Tibial nerve (tissue), 4 donors: ENCODE measurements around the gene ALPL. TPM values are rescaled to one million over a fixed set of nuclear protein-coding genes. Genes with fewer than 3 reads are reported as not detected.

Source experiments
- DNase-seq, 2 donors: peaks; one replicate each; pipeline ENCODE4 v3.0.0-alpha.2; 2019; ENCODE audit warnings: low spot score in 2 of 2
- H3K27ac ChIP-seq, 4 donors: fragments of 200-600 bp; sonication (generic) in 3 of 4; one replicate each; pipeline ENCODE4 v1.5.1; 2017 to 2019; ENCODE audit warnings: mild to moderate bottlenecking in 1 of 4
- H3K27me3 ChIP-seq, 2 donors: fragments of 200-600 bp; sonication (generic) in 1 of 2; one replicate each; pipeline versions ENCODE4 v1.5.1 to v1.6.0; 2017 to 2019
- H3K36me3 ChIP-seq, 3 donors: fragments of 200-600 bp; sonication (generic); one replicate each; pipeline ENCODE4 v1.5.1; 2018 to 2019
- H3K4me1 ChIP-seq, 4 donors: fragments of 200-600 bp; sonication (generic) in 3 of 4; one replicate each; pipeline ENCODE4 v1.5.1; 2017 to 2019
- H3K4me3 ChIP-seq, 4 donors: fragments of 200-600 bp; sonication (generic) in 3 of 4; one replicate each; pipeline ENCODE4 v1.5.1; 2017 to 2019; ENCODE audit warnings: mild to moderate bottlenecking in 1 of 4, moderate library complexity in 1 of 4
- H3K9me3 ChIP-seq, 4 donors: fragments of 200-600 bp; sonication (generic) in 3 of 4; one replicate each; pipeline ENCODE4 v1.5.1; 2017 to 2019
- EP300 ChIP-seq, 2 donors: sonication (generic); formaldehyde crosslinking; IDR thresholded peaks; one replicate each; pipeline ENCODE4 v1.6.1; 2017; ENCODE audit warnings: antibody characterized with exemption in 2 of 2, mild to moderate bottlenecking in 1 of 2
- POLR2A ChIP-seq, 2 donors: fragments of 450-650 bp; IDR thresholded peaks; one replicate each; pipeline ENCODE4 v1.6.1; 2017; ENCODE audit warnings: antibody characterized with exemption in 2 of 2, mild to moderate bottlenecking in 2 of 2, moderate library complexity in 2 of 2
- WGBS, 2 donors: methylation state at CpG; one replicate each; pipeline ENCODE4 v1.1.5; 2018; 5-methylcytosine and 5-hydroxymethylcytosine counted together
- total RNA-seq, 4 donors: library from RNA; depleted of rRNA; stranded (reverse); fragments of >200 nt; gene quantifications; one replicate each; pipeline ENCODE4 v1.1.0, GENCODE V29; 2016
- TF ChIP-seq, protein P1 (sequence below), 5 experiments: fragments of 200-600 bp in 3 of 5; fragments of 450-650 bp in 2 of 5; sonication (generic) in 3 of 5; IDR thresholded peaks; one replicate each; pipeline ENCODE4 v1.5.1; 2016 to 2019; ENCODE audit warnings: antibody characterized with exemption in 5 of 5, mild to moderate bottlenecking in 3 of 5, moderate library complexity in 2 of 5

Gene ALPL
- total RNA-seq, 4 donors from 2014 or later = 3.9 to 19.2 (median 7.5) TPM

DNA sequence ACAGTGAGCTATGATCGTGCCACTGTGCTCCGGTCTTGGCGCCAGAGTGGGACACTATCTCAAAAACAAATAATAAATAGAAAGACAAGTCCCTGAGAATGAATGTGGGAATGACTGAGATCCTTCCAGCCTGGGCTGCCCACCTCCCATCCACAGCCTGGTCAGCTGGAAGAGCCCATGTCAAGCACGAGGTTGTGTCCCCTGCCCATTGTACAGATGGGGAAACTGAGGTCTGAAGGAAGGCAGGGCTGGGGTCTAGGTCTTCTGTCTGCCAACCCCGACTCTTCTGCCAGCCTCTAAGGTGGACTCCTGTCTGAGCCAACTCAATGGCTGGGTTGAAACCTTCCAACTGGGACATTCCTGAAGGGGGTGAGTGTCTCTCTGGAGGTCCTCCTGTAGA lies 80.4 kb downstream of the ALPL start:
- H3K27me3 ChIP-seq = peaks cover 0 to 41% of the 10 kb centered on the region in 2 donors
- TF ChIP-seq POLR2A (IDR thresholded peaks at IDR 0.05) (no peak), EP300 (IDR thresholded peaks at IDR 0.05) (no peak)
- DNase-seq = no peak
- H3K4me3 ChIP-seq = no peak overlapping the region
- no peak overlapping the region for H3K27ac ChIP-seq
- peaks cover 0 to 28% (median 3%) of the 10 kb centered on the region in 4 donors for H3K4me1 ChIP-seq
- 84 to 86% methylated on average over 5 of the region's 5 CpGs for WGBS, 2 donors
- H3K9me3 ChIP-seq = no peaks in the 10 kb centered on the region
- no peaks in the 10 kb centered on the region for H3K36me3 ChIP-seq

DNA sequence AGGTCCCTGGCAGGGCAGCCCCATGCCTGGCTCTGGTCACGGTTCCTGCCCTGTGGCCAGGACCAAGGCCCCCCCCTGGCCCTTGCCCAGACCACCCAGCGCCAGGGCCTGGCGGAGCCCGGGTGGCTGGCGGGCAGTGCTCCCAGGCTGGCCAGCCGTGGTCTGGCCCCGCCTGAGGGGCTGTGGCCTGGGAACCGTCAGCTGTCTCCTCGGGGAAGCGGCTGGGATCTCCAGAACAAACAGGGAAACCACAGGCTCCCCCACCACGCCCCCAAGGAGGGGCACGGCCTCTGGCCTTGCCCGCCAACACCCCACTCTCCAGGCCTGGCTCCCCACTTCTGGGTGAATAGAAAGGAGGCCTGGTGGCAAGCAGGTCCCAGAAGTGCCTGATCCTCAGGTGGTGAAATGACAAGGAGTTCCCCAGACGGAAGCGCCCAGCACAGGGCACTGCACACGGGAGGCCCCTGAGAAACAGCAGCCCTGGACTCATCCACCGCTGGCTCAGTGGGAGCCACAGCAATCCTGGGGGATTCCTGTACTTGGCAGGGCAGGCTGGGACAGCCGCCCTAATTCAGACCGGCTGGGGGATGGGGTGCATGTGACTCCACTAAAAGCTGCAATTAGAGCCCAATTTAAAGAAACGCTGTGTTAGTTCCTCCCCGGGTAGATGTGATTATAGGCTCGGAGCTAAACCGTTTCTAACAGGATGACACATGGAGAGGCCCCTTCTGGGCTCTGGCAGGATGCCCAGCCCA lies 81.1 kb downstream of the ALPL start:
- no peaks in the 10 kb centered on the region for H3K36me3 ChIP-seq
- H3K9me3 ChIP-seq = no peaks in the 10 kb centered on the region
- H3K4me3 ChIP-seq = no peak overlapping the region
- TF ChIP-seq, protein P1, sequence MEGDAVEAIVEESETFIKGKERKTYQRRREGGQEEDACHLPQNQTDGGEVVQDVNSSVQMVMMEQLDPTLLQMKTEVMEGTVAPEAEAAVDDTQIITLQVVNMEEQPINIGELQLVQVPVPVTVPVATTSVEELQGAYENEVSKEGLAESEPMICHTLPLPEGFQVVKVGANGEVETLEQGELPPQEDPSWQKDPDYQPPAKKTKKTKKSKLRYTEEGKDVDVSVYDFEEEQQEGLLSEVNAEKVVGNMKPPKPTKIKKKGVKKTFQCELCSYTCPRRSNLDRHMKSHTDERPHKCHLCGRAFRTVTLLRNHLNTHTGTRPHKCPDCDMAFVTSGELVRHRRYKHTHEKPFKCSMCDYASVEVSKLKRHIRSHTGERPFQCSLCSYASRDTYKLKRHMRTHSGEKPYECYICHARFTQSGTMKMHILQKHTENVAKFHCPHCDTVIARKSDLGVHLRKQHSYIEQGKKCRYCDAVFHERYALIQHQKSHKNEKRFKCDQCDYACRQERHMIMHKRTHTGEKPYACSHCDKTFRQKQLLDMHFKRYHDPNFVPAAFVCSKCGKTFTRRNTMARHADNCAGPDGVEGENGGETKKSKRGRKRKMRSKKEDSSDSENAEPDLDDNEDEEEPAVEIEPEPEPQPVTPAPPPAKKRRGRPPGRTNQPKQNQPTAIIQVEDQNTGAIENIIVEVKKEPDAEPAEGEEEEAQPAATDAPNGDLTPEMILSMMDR (IDR thresholded peaks at IDR 0.05) = no peak
- no peak for TF ChIP-seq POLR2A (IDR thresholded peaks at IDR 0.05)
- no peak for TF ChIP-seq EP300 (IDR thresholded peaks at IDR 0.05)
- no peak for DNase-seq
- peaks cover 0 to 41% of the 10 kb centered on the region in 2 donors for H3K27me3 ChIP-seq
- H3K4me1 ChIP-seq = peaks cover 0 to 28% (median 3%) of the 10 kb centered on the region in 4 donors
- no peak overlapping the region for H3K27ac ChIP-seq
- WGBS, 2 donors = 25 to 40% methylated on average over 8 to 13 of the region's 23 CpGs

DNA sequence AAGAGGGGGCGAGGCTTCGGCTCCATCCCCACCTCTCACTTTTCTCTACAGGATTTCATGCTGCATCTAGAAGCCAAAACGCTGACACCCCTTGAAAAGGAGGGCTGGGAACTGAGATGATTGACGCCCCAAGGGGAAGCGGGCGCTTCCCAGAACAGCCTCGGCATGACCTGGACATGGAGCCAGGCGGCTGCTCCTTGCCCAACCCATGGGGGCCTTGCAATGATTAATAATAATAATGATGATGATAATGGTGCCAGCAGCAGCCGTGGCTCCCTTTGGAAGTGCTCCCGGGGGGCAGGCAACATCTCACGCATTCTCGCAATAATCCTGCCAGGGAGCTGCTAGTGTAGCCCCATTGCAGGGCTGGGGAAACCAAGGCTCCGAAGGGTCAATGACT lies 81.7 kb downstream of the ALPL start:
- no peak for DNase-seq
- peaks cover 0 to 41% of the 10 kb centered on the region in 2 donors for H3K27me3 ChIP-seq
- H3K27ac ChIP-seq = no peak overlapping the region
- H3K4me3 ChIP-seq = no peak overlapping the region
- 44 to 49% methylated on average over 8 to 13 of the region's 13 CpGs for WGBS, 2 donors
- no peaks in the 10 kb centered on the region for H3K36me3 ChIP-seq
- H3K9me3 ChIP-seq = no peaks in the 10 kb centered on the region
- TF ChIP-seq POLR2A (IDR thresholded peaks at IDR 0.05) (no peak), EP300 (IDR thresholded peaks at IDR 0.05) (no peak)
- TF ChIP-seq, protein P1 (IDR thresholded peaks at IDR 0.05) = no peak
- peaks cover 0 to 28% (median 3%) of the 10 kb centered on the region in 4 donors for H3K4me1 ChIP-seq

DNA sequence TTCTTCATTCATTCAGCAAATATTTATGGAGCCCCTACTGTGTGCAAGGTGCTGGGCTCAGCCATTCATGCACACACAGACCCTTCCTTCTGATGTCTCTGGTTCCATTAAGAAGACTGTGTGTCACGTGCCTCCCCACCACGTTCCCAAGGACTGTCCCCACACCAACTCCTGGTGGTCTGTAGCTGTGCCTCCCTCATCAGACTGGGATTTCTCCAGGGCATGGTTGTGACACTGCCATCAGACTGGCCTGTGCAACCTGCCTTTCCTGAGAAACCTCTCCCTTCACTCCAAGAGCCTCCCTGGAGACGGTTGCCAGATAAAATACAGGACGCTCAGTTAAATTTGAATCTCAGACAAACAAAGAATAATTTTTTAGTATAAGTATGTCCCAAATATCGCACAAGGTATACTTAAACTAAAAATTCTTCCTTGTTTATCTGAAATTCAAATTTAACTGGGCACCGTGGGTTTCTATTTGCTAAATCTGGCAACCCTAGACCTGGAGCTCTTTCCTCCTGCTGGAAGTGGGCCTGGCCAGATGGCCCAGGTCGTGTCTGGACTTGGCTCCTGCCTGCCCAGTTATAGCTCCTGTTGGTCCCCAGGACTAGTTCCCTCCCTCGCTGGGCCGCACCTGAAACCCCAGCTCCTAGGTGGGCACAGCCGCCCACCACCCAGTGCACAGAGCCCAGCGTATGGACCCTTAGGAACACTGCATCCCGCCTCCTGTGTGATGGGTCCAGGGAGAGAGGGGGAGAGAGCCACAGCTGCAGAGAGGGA lies 83.1 kb downstream of the ALPL start:
- peaks cover 0 to 4% (median 0%) of the 10 kb centered on the region in 3 donors for H3K36me3 ChIP-seq
- H3K9me3 ChIP-seq = no peaks in the 10 kb centered on the region
- H3K4me3 ChIP-seq = no peak overlapping the region
- TF ChIP-seq, protein P1 (IDR thresholded peaks at IDR 0.05) = no peak
- TF ChIP-seq EP300 (IDR thresholded peaks at IDR 0.05) (no peak), POLR2A (IDR thresholded peaks at IDR 0.05) (no peak)
- H3K4me1 ChIP-seq = peaks cover 0 to 16% (median 0%) of the 10 kb centered on the region in 4 donors
- H3K27ac ChIP-seq = no peak overlapping the region
- DNase-seq = no peak
- 79 to 84% methylated on average over 12 of the region's 12 CpGs for WGBS, 2 donors
- peaks cover 0 to 30% of the 10 kb centered on the region in 2 donors for H3K27me3 ChIP-seq

DNA sequence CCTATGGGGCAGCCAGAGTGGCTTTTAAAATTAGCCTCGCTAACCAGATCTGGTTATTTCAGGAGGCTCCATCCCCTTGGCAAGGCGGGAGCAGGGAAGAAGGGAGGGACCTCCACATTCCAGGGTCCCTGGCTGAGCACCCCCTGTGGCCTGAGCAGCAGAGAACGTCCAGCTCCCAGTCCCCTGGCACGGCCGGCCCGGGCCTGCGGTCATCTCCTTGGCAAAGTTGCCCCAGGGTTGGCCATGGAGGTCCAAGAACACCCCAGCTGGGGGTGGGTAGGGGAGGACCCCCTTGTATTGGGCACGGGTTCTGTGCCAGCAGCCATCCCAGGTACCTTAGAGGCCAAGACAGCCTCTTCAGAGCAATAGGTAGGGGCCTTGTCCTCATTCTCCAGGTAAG lies 84.0 kb downstream of the ALPL start:
- Histone ChIP-seq H3K36me3 (peaks cover 0 to 10% (median 0%) of the 10 kb centered on the region in 3 donors), H3K4me3 (no peak overlapping the region), H3K27me3 (peaks cover 0 to 23% of the 10 kb centered on the region in 2 donors), H3K9me3 (no peaks in the 10 kb centered on the region), H3K4me1 (peaks cover 0 to 15% (median 0%) of the 10 kb centered on the region in 4 donors), H3K27ac (no peak overlapping the region)
- no peak for DNase-seq
- TF ChIP-seq POLR2A (IDR thresholded peaks at IDR 0.05) (no peak), EP300 (IDR thresholded peaks at IDR 0.05) (no peak)
- TF ChIP-seq, protein P1 (IDR thresholded peaks at IDR 0.05) = no peak
- 61 to 75% methylated on average over 2 to 8 of the region's 8 CpGs for WGBS, 2 donors
